H1 (cell line): ENCODE data around the gene GSTO2. TPM values are rescaled to one million over a fixed set of nuclear protein-coding genes. Genes with fewer than 3 reads are reported as not detected.

Experiments used
- ASH2L ChIP-seq: fragments of 200-600, 300-600 bp; sonication (generic); IDR thresholded peaks from one replicate; pipeline ENCODE4 v1.7.1; 2017; ENCODE audit warnings: low read length
- CEBPB ChIP-seq: IDR thresholded peaks from 2 replicates; pipeline ENCODE4 v1.6.1; 2012; ENCODE audit warnings: low read depth, low read length
- GABPA ChIP-seq: IDR thresholded peaks from 2 replicates; pipeline ENCODE4 v1.6.1; 2011; ENCODE audit warnings: mild to moderate bottlenecking, low read length, moderate library complexity, borderline replicate concordance; ENCODE audit not compliant: insufficient read depth
- SAP30 ChIP-seq: fragments of 300-600 bp; sonication (generic); IDR thresholded peaks from 2 replicates; pipeline ENCODE4 v1.7.1; 2012; ENCODE audit warnings: low read length, moderate library complexity, mild to moderate bottlenecking, inconsistent platforms; ENCODE audit not compliant: insufficient read depth, insufficient replicate concordance
- SUZ12 ChIP-seq: fragments of 200-600 bp; sonication (generic); IDR thresholded peaks from 2 replicates; pipeline ENCODE4 v1.6.1; 2012; ENCODE audit warnings: mild to moderate bottlenecking, inconsistent platforms, low read length, moderate library complexity, mixed read lengths
- TBP ChIP-seq: IDR thresholded peaks from 2 replicates; pipeline ENCODE4 v1.6.1; 2011; ENCODE audit warnings: low read depth, low read length, improper control_type of control experiment
- YY1 ChIP-seq: IDR thresholded peaks from 2 replicates; pipeline ENCODE4 v1.6.1; 2011; ENCODE audit warnings: low read depth, mild to moderate bottlenecking, low read length
- polyA plus RNA-seq, 7 experiments: library from polyadenylated mRNA; depleted of rRNA in 3 of 7; stranded (reverse) in 5 of 7; unstranded in 2 of 7; fragments of >200 nt in 5 of 7; fragments of 200-250 nt in 2 of 7; gene quantifications; 1 replicate in 5 of 7; 2 replicates in 1 of 7; 4 replicates in 1 of 7; pipeline versions ENCODE4 v1.2.1 to v1.2.3, GENCODE V29; 2011 to 2013; ENCODE audit warnings: missing spikeins in 2 of 7, mixed read lengths in 2 of 7
- total RNA-seq: library from RNA; stranded (reverse); fragmentation: NEBNext Ultra II Directional; extraction: Animal tissue kit (Norgen Biotek cat#: 25700); gene quantifications from 2 replicates; pipeline ENCODE4 v1.2.1, GENCODE V29; 2021

GSTO2 gene
- total and polyA plus RNA-seq, 2 of the 8 experiments (the other 6 are each of a cell fraction or from before 2014, with no cell fraction given): 13.1 to 41.7 TPM

DNA sequence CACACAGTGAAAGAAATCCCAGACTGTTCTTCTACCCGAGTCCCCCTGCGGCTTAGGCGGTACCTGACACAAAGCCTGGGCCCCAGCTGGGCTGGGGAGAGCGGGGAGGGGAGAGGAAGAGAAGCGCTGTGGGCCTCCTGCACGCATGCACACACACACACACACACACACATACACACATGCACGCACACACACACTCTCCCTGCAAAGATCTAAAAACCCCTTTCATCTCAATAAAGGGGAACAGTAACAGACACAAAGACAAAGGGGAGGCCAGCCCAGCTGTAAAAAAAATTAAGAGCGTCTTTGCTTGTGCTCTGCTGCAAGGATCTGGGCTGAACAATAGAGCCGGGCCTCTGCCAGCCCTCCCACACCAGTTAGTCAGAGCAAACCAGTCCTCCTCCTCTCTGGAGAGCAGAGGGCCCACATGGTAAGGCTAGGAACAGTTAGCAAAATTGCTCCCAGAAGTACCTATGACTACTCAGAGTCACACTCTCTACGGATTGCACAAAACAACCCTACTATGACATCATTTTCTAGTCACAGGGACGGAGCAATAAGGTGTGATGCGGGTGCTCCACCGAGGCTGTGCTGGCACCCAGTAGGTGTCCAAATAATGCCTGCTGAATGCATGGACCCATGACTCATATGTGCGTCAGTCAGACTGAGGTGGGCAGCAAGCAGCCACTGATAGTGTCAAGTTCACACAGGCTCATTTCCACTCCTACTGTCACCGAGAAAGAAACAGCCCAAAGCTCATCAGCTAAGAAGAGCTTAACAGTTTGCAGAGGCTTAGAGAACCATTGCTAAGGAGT is 60.1 kb downstream of the GSTO2 start (continued):
- no peak for TF ChIP-seq YY1
- TF ChIP-seq SAP30: no peak
- TF ChIP-seq ASH2L: peak; percentile 80
- no peak for TF ChIP-seq TBP
- peak; percentile 57; the same call in 1 of the 2 replicates for TF ChIP-seq CEBPB
- no peak for TF ChIP-seq GABPA
- no peak for TF ChIP-seq SUZ12
